Activated gamma-delta T cell treated with anti-CD3 and anti-CD28 coated beads, Interleukin-2, amount 50 U/mL, for 16 hours (primary cell): ENCODE measurements around the gene CCDC74A.
"Not testable (repeated sequence)": the region's sequence is repeated elsewhere in the genome, so short reads cannot be mapped to it uniquely, and the experiment has no call there.

Experiments
- DNase-seq: peaks from one replicate; pipeline ENCODE4 v3.0.0-alpha.2; 2020; ENCODE audit warnings: low read depth

Gene CCDC74A

DNA sequence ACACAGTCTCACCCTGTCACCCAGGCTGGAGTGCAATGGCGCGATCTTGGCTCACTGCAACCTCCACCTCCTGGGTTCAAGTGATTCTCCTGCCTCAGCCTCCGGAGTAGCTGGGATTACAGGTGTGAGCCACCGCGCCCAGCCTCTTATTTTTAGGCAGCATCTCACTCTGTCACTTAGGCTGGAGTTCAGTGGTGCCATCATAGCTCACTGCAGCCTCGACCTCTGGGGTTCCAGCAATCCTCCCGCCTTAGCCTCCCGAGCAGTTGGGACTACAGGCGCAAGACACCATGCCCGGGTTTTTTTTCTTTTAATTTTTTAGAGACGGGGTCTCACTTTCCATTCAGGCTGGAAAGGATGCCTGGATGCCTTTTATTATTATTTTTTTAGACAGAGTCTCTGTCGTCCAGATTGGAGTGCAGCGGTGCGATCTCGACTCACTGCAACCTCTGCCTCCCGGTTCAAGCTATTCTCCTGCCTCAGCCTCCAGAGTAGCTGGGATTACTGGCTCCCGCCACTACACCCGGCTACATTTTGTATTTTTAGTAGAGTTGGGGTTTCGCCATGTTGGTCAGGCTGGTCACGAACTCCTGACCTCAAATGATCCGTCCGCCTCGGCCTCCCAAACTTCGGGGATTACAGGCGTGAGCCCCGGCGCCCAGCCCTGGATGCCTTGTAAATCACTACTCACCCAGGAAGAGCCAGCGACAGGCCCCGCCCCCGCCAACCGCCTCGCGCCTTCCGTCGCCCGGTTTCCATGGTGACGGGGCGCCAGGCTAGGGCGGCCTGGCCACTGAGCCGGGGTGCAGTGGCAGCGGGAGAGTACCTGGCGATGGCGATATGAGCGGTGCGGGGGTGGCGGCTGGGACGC is at the start of gene CCDC74A:
CCDC74A (plus strand) TSS at position 758 of the 871 bp plus-strand sequence; CDS start at position 841, 83 bp downstream.
- DNase-seq: peak; percentile 62

DNA sequence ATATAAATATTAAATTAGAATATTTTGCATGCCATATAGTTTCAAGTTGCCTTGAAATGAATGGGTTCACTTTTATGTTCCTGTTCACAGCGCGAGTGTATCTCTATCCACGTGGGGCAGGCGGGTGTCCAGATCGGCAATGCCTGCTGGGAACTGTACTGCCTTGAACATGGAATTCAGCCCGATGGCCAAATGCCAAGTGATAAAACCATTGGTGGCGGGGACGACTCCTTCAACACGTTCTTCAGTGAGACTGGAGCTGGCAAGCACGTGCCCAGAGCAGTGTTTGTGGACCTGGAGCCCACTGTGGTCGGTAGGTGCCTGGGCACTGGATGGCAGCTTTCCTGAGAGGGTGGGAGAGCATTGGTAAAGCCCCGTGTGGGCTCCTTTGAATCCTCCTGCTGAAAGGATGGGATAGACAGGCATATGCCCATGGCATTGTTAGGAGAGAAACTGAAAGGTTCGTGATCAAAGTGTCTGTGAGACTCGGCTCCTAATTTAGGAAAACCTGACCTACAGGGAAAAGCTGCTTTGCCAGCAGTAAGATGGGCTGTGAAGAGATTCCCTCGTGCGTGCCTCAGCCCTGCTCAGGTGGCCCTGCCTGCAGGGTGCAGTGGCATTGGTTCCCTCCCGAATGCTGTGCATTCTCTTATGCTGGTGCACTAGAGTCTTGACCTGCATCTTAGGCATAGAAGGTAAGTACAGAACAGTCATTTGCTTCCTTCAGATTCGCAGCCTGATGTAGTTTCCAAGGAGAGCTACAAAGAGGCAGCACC is 49.4 kb upstream of the CCDC74A start:
- DNase-seq: not testable (repeated sequence)

DNA sequence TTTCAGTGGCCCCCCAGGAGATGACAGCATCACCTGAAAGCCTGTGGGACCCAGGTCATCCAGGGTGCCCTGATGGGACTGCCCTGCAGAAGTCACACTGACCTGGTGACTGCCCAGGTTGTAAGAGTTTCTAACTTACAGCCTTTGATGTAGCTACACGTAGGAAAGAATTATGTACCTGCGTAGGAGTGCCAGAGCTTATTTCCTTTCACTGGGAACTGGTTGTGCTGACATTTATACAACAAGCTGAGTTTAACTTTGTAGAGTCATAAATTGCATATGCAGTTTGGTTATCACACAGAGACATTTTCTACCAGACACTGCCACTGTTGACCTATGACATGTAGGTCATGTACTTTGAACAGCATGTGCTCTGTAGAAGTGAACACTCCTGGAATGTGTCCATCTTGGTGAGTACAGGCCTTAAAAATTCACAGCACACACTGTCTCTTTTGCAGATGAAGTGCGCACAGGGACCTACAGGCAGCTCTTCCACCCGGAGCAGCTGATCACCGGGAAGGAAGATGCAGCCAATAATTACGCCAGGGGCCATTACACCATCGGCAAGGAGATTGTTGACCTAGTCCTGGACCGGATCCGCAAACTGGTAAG is 48.7 kb upstream of the CCDC74A start:
- not testable (repeated sequence) for DNase-seq

DNA sequence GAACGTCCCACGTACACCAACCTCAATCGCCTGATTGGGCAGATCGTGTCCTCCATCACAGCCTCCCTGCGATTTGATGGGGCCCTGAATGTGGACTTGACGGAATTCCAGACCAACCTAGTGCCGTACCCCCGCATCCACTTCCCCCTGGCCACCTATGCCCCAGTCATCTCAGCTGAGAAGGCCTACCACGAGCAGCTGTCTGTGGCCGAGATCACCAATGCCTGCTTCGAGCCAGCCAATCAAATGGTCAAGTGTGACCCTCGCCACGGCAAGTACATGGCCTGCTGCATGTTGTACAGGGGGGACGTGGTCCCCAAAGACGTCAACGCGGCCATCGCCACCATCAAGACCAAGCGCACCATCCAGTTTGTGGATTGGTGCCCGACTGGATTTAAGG is 47.3 kb upstream of the CCDC74A start:
- not testable (repeated sequence) for DNase-seq

DNA sequence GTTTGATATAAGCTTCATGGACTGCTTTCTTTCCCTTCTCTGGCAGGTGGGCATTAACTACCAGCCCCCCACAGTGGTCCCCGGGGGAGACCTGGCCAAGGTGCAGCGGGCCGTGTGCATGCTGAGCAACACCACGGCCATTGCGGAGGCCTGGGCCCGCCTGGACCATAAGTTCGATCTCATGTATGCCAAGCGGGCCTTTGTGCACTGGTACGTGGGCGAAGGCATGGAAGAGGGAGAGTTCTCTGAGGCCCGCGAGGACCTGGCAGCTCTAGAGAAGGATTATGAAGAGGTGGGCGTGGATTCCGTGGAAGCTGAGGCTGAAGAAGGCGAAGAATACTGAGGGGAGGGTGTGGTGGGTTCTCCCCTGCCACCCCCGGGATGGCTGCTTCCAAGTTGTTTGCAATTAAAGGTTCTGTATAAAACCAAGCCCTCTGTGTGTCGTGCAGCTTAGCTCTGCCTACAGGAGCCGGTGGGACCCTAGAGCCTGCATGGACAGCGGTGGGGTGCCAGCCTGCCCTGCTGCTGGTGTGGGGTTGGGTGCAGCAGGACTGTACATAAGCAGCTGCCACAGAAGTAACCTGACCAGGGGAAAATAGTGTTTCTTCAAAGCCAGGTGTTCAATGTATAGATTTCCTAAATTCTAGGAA is 45.1 kb upstream of the CCDC74A start:
- not testable (repeated sequence) for DNase-seq

DNA sequence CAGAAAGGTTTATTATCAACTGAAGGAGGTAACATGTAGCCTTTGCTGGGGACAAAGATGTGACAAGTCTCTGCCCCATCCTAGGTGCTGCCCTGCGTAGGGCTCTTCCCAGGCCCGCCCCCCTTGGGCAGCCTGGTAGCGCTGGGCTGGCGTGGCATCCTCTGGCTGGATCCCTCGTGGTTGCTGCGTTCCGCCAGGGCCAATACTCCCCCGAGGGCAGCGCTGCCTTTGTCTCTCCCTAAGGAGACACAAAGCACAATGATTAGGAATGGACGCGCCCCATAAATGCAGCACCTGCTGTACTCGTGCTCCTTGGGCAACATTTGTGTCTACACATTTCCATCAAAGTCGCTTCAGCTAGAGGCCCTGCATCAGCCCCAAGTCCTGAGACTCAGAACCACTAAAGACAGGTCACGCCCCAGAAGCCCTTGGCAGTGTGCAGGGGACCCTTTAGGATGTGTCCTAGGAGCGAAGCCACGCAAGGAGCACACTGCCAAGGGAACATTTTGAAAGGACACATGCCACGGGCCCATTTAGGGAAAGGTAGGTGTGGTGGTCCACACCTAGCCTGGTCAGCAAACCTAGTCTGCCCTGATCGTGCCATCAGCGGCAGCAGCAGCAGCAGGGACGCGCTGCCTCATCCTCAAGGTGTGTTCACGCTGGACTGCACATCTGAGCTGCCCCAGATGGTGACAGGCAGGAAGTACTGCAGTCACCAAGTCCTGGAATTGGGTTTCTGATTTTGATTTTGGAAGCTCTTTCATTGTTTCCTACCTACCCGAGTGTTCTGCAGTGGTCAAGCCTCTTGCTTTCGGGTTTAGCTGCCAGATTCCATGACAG is 43.5 kb upstream of the CCDC74A start:
- DNase-seq: not testable (repeated sequence)

DNA sequence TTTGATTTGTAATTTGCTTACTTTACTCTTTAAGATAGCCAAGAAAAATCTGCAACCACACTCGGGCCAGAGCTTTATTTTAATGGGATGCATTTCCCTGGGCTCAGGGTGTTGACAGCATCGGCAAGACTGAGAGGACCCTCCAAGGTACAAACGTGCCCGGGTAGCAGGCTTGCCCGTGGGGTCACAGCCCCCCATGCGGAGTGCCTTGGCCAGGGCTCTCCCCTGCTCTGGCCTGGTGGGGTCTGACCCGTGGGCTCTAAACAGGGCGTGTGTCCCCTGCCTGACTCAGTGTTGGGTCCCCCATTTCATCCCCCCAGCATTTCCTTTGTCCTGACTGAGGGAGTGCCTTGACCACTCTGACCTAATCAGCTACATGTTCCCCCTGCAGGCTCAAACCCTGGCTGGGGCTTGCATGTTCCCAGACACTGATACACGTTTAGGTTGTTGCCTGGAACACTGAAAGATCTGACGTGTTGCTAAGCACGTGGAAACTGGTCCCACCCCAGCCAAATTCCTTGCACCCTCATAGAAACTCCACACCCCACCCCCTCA is 42.7 kb upstream of the CCDC74A start:
- not testable (repeated sequence) for DNase-seq

DNA sequence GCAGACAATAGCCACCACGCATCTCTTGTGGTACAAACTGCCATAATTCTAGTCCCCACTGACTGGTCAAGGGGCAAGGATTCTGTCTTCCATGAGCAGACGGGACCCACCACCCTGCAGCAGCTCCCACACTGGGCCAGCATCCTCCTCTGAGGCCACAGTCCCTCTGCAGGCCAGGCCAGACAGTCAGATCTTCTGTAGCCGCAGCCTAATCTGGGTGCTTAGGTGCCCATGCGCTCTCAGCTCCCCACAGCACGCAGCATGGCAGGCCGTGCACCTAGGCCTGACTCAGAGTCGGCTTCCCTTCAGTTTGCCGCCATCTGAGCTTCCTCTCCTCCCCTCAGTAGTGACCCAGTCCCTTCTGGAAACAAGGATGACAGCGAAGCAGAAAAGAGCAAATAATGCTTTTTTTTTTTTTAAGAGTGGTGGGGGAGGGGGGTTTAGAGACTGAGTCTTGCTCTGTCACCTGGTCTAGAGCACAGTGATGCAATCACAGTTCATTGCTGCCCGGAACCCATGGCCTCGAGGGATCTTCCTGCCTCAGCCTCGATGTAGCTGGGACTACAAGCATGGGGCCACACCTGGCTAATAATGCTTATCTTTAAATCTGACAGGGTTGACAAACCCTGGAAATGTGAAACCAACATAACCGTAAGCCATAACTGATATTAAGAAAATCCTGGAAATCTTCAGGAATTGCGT is 41.3 kb upstream of the CCDC74A start:
- DNase-seq: not testable (repeated sequence)

DNA sequence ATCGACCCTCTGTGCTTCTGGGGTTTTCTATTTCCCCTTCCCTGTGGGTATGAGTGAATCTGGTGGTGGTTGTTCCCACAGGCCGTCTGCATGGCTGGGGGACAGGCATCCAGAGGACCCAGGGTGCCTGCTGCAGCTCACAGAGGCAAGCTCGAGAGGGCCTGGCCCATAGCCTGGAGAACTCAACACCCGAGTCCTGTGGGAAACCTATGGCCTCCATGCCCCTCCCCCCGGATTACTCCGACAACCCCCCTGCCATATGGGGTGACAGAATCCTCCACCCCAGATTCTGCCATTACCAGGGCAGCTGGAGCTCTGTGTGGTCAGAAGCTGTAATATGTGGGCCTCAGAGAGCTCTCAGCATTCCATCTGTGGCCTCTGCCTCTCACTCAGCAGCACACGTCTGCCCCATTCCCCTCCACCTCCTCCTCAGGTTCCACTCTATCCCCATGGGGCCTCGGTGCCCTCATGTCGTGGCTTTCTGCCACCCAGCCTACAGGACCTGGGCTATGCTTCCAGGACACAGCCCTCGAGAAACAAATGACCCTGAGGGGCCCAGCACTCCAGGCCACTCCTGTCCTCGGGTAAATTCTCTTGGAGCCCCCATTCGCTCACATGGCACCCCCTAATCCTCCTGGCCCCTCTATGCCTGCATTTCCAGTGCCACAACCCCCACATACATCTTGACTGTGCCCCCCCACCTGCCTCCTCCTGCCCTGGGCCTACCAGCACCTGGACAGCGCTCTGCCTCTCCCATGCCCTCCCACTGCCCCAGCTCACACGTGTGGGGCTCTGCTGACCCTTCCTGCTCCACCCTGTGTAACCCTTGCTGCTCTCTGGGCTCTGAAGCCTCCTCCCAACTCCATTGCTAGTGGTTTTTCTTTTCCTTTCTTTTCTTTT is 39.1 kb upstream of the CCDC74A start:
- DNase-seq: no peak

DNA sequence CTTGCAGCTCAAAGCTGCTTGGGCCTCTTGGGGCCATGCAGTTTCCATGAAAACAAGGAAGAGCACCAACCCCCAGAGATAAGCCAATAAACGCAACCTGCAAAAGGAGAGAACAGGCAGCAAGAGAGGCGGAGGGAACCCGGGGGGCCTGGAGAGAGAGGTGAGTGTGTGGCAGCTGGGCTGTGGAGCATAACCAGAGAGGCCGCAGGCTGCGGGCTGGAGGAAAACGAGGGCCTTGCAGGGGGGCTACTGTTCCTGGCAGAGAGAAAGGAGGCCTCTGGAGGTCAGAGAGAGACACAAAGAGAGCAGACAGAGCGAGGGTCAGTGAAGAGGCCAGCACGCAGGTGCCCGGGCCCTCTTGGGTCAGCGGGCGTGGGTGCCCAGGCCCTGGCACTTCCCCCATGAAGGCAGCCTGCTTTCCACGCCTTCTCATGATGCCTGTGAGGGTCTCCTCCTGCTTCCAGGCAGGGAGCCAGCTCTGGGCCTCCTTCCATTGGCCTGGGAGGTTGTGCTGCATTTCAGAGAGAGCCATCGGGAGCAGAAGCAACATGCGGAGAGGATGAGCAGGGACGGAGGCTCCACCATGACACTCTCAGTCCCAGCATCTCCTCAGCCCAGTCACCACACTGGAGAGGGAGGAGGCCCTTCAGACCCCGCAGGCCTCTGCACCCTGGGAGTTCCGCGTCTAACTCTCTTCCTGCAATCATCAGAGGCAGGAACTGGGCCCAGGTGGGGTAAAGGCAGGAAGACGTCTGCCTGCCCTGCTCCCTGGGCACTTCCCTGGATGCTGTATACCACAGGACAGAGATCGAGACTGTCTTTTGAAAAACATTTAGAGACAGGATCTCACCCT is 36.8 kb upstream of the CCDC74A start:
- DNase-seq: not testable (repeated sequence)

DNA sequence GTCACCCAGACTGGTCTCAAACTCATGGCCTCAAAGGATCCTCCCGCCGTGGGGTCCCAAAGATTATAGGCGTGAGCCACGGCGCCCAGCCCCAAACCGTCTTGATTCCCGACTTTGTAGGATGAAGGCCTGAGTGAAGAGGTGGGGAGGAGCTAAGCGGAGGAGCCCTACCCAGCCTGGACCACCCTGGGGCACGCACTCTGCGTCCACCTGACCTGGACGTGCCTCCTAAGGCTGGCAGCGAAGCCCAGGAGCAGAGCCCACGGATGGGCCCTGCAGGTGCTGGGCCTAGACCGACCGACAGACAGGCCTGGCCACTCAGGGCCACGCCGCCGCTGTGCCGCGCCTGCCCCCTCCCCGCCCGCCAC is 36.2 kb upstream of the CCDC74A start:
- not testable (repeated sequence) for DNase-seq

DNA sequence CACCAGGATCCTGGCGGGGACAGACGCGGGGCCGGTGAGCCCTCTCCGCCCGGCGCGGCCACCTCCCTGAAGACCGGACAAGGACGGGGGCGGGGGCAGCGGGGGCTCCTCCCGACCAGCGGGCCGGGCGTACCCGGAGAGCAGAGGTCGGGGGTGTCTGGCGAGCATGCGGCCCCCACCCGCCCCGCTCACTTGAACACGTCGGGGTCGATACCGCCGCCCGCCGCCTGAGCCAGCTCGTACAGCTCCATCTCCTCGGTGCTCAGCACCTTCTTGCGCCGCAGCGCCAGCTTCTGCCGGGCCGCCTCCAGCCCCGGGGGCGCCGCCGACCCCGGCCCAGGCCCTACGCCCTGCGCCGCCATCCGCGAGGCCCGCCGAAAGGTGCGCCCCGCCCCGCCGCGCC is 35.7 kb upstream of the CCDC74A start, which contains the start of gene MZT2A:
MZT2A (minus strand) TSS at position 383 of the 403 bp plus-strand sequence; CDS start at position 362, 21 bp downstream.
- DNase-seq: not testable (repeated sequence)

DNA sequence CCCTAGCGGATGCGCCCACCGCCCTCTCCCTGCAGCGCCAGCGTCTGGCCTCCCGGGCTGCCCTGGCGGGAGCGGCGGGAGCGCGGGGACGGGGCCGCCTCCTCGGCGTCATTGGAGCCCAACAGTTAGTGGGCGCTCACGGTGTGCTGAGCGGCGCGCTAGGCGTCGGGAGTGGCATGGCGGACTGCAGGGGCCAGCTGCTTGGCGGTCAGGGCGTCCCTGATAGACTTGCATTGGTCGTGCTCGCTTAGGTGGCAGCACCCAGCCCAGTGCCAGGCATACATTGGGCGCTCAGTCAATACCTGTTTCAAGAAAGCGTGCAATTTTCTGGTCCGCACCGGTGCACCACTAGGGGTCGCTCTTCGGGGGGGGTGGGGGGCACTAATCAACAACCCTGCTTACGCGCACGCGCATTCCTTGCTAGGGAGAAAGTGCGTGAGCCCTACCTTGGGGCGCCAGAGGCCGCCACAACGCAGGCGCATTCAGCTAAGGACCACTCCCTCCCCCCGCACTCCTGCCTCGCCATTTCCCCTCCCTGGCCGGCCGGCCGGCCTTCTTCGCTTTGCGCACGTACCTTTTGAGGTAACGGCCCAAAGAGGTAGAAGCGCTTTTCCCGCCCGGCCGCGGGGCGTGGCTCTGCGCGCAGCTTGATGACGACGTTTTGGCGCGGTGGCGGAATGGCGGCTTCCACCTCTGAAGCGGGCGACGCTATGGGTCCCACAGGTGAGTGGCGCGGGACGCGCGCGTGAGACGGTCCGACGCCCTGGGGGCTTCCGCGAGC is 35.1 kb upstream of the CCDC74A start:
- DNase-seq: peak; percentile 83

DNA sequence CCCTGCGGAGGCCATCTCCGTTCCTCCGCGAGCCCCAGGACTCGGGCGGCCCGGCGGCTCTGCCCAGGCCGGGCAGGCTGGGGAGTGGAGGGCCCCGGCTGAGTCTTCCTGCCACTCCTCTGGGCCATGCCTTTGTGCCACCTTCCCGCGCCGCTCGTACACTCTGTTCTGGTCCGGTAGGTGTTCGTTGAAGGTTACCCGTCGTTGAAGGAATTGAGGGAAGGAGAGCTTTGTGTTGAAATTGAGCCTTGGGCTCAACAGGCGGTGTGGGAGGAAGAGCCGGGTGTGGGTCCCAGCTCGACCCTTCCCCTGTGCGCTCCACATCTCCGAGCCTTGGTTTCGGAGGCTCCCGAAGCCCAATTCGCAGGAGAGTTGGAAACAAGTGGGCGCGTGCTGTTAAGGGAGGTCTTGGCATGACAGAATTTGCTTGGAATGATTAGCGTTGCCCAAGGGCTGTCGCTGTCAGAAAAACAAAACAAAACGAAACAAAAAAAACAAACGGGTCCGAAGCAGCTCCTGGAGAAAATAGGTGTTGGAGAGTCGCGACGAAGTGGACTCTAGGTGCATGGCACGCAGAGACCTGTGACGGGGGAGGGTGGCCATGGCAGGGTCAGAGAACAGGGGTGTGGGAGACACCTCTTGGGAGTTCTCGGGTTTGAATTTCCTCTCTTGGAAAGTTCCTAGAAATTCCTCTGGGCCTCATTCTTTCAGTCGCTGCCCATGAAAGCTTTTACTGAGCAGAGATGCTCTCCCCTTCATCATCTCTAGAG is 34.3 kb upstream of the CCDC74A start:
- no peak for DNase-seq

DNA sequence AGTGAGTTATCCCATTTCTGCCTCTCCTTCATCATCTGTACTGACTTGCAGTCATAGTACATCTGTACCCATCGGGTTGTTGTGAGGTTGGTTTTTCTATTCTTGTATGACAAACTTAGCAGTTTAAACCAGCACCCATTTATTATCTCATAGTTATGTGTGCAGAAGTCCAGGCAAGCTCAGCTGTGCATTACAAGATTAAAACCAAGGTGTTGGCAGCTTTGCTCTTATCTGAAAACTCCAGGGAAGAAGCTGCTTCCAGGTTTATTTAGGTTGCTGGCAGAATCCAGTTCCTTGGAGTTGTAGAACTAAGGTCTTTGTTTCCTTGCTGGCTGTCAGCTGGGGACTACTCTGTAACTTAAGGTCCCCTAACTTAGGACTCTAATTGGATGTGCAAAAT is 32.2 kb upstream of the CCDC74A start:
- not testable (repeated sequence) for DNase-seq

DNA sequence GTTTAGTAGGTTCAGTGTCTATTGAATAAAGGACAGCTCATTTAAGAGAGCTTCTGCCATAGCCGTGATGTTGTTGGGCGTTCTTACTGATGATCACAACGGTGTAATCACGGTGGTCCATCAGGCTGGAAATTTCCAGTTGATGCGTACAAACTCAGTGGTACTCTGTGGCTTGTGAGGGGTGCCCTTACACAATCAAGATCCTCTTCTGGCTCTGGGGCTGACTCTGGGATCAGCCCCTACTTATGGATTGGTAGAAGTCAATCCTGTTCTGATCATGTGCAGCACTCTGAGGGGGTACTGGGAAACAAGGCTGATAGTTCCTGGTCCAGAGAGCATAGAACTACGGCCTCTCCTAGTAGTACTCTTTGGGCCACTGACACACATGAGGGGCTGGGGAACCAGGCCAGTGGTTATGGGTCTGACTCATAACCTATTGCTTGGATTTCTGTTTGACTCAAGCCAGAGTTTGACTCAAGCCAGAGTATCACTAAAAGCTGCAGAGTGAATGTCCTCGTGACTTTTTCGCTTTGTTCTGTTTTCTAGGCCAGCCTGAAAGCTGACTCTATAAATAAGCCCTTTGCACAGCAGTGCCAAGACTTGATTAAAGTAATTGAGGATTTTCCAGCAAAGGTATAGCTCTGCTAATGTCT is 29.2 kb upstream of the CCDC74A start:
- DNase-seq: not testable (repeated sequence)
